SK-N-SH (cell line): ENCODE data around the gene RER1.

Experiments used
- POLR2AphosphoS5 ChIP-seq: IDR thresholded peaks from 2 replicates; pipeline ENCODE4 v1.6.1; 2012; ENCODE audit warnings: low read depth, low read length
- SIN3A ChIP-seq: IDR thresholded peaks from 2 replicates; pipeline ENCODE4 v1.6.1; 2012; ENCODE audit warnings: low read depth, mild to moderate bottlenecking, low read length, moderate library complexity, borderline replicate concordance

DNA sequence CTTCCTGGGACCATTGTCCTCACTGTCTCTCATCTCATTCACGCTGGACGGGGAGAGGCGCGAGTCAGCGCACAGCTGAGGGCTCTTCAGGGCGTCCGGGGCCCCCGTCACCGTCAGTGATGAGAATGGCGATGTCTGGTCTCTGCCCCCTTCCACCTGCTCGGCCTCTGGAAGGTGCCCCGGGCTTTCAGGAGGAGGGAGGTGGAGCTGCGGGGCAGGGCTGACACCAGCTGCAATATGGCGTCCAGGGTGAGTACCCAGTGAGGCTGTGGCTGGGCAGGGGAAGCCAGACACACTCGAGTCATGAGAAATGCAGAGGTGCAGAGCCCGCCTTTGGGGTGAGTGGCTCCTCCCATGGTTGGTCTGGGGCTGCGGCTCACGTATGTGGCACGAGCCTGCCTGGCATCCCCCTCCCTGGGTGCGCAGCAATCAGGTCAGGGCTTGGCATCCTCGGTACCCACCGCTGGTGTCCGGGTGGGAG is 15.3 kb upstream of the RER1 start:
- no peak for TF ChIP-seq SIN3A
- TF ChIP-seq POLR2AphosphoS5 = no peak
